B cell (primary cell): Measurements from ENCODE around the gene PTPRQ.

Experiments
- CTCF ChIP-seq: fragments of 200-600 bp; IDR thresholded peaks from one replicate; pipeline ENCODE4 v1.8.0; 2022; ENCODE audit warnings: antibody characterized with exemption, mild to moderate bottlenecking
- EZH2 ChIP-seq: IDR thresholded peaks from 2 replicates; pipeline ENCODE4 v1.6.1; 2012; ENCODE audit warnings: borderline replicate concordance, low read depth, mild to moderate bottlenecking, moderate library complexity, low read length; ENCODE audit not compliant: insufficient read depth, poor library complexity, severe bottlenecking

- no peak for TF ChIP-seq CTCF
- no peak for TF ChIP-seq EZH2
These were observed 146.1 kb downstream of the PTPRQ start for GRCh38 chr12:80590085-80590484.
